Suprapubic skin (tissue), 4 donors: ENCODE data around the gene SATB2.

Source experiments
- POLR2A ChIP-seq, 2 donors: fragments of 450-650 bp; IDR thresholded peaks; one replicate each; pipeline ENCODE4 v1.6.1; 2017; ENCODE audit warnings: antibody characterized with exemption in 2 of 2, mild to moderate bottlenecking in 2 of 2, moderate library complexity in 2 of 2
- POLR2AphosphoS5 ChIP-seq, 3 donors: sonication (generic); formaldehyde crosslinking; IDR thresholded peaks; one replicate each; pipeline ENCODE4 v1.6.1; 2017; ENCODE audit warnings: antibody characterized with exemption in 3 of 3
- TF ChIP-seq, protein P1 (sequence below), 2 donors: fragments of 200-600 bp in 1 of 2; fragments of 450-650 bp in 1 of 2; sonication (generic) in 1 of 2; IDR thresholded peaks; one replicate each; pipeline ENCODE4 v1.5.1; 2016 to 2019; ENCODE audit warnings: antibody characterized with exemption in 2 of 2, mild to moderate bottlenecking in 1 of 2, moderate library complexity in 1 of 2

DNA sequence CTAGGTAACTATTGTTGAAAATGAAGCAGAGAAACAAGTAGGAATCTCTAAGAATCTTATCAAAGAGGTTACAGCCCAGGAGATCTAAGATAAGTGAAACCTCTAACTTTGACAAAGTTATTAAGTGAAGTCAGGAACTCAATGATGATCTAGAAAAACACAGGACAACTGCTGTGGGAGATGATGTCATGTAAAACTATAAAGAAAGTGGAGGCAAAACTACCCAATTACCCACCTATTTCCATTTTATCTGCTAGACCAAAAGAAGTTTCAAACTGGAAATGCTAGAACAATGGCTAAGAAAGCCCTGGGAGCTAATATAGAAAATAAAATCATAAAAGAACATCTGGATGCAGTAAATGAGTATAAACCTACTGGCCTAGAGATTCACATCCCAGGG is 50.3 kb downstream of the SATB2 start:
- TF ChIP-seq POLR2A (IDR thresholded peaks at IDR 0.05), result no peak
- TF ChIP-seq, protein P1, sequence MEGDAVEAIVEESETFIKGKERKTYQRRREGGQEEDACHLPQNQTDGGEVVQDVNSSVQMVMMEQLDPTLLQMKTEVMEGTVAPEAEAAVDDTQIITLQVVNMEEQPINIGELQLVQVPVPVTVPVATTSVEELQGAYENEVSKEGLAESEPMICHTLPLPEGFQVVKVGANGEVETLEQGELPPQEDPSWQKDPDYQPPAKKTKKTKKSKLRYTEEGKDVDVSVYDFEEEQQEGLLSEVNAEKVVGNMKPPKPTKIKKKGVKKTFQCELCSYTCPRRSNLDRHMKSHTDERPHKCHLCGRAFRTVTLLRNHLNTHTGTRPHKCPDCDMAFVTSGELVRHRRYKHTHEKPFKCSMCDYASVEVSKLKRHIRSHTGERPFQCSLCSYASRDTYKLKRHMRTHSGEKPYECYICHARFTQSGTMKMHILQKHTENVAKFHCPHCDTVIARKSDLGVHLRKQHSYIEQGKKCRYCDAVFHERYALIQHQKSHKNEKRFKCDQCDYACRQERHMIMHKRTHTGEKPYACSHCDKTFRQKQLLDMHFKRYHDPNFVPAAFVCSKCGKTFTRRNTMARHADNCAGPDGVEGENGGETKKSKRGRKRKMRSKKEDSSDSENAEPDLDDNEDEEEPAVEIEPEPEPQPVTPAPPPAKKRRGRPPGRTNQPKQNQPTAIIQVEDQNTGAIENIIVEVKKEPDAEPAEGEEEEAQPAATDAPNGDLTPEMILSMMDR (IDR thresholded peaks at IDR 0.05), result no peak
- TF ChIP-seq POLR2AphosphoS5 (IDR thresholded peaks at IDR 0.05), result no peak
